Testis (tissue), 2 donors: Measurements from ENCODE around the gene CHN2.

Source experiments
- CTCF ChIP-seq, 3 experiments: fragments of 450-650 bp in 2 of 3; fragments of 200-600 bp in 1 of 3; sonication (generic) in 1 of 3; IDR thresholded peaks; one replicate each; pipeline ENCODE4 v1.5.1; 2016 to 2019; ENCODE audit warnings: antibody characterized with exemption in 3 of 3, mild to moderate bottlenecking in 2 of 3, moderate library complexity in 1 of 3
- POLR2A ChIP-seq: fragments of 450-650 bp; IDR thresholded peaks from one replicate; pipeline ENCODE4 v1.6.1; 2017; ENCODE audit warnings: antibody characterized with exemption, mild to moderate bottlenecking, moderate library complexity

DNA sequence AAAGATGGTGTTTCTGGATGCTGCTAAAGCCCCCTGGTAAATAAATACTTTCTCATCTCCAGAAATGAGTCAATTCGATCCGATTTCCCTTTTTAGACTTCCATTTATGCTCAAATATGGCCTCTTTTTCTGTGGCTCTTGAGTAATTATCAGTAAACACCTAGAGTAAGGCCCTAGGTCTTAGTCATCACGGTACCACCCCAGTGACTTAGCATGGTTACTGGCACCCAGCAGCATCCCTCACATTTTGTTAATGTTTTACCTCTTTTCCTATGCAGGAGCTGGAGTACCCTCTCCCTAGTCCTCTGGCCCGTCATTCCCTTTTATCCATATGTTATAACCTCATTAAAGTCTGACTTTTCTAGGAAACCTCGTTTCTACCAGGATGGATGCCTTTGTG lies 19.5 kb downstream of the CHN2 start:
- TF ChIP-seq CTCF (IDR thresholded peaks at IDR 0.05) (no peak), POLR2A (no peak)
